ENCODE results near the gene FILIP1.

- no peak for TF ChIP-seq CTCF (IDR thresholded peaks at IDR 0.05)
- TF ChIP-seq POLR2A (IDR thresholded peaks at IDR 0.05) = no peak
These were observed 145.5 kb downstream of the FILIP1 start for GRCh38 chr6:75347898-75348610.
